ENCODE measurements around the gene PSD. TPM values are rescaled to one million over a fixed set of nuclear protein-coding genes. Genes with fewer than 3 reads are reported as not detected.

PSD gene
- total RNA-seq, 1 experiment from 2014 or later, result 3.4 TPM

DNA sequence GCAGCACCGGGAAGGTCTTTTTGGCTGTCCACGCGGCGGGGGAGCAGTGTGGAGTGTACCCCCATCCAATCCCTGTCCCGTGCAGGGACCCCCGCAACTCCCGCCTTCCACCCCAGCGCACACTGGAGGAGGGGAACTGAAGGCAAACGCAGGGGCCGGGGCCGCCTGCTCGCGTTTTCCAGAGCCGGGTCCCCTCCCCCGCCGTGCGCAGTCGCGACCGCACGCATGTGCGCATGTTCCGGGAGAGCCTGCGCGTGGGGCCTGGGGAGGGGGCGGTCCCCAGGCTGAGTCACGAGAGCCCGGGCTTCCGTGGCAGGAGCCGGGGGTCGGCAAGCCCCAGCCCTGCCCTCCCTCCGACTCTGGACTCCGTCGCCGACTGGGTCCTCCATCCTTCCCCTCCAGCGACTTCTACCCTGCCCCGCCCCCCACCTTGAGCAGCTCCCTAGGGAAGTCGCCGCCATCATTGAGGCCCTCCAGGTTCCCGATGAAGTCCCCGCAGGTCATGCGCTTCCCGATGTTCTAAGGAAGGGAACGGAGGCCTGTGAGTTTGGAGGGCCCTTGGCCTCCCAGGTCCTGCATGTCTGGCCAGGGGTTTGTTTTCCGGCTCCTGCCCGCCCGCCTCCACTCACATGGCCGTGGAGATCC is 8.0 kb downstream of the PSD start:
- Histone ChIP-seq H4K91ac (ENCODE audit: insufficient read length, low read depth, low read length) (no peak overlapping the region), H2BK15ac (ENCODE audit: low read depth, low read length) (no peak overlapping the region), H3K79me1 (ENCODE audit: insufficient read depth, low read depth, low read length, poor library complexity, severe bottlenecking) (no peaks in the 10 kb centered on the region), H2AFZ (ENCODE audit: low read length) (no peak overlapping the region), H2BK120ac (ENCODE audit: low read depth, low read length, poor library complexity, severe bottlenecking) (no peak overlapping the region), H2AK5ac (ENCODE audit: insufficient read length, low read length) (no peak overlapping the region), H3K56ac (ENCODE audit: insufficient read length, low read depth, low read length) (no peak overlapping the region), H2BK5ac (ENCODE audit: insufficient read length, low read length) (no peak overlapping the region), H3K27me3 (ENCODE audit: insufficient read depth, low read length) (peaks cover 27% of the 10 kb centered on the region; the same call in 1 of the 2 replicates), H3K23me2 (ENCODE audit: insufficient read length, low read depth, low read length, poor library complexity, severe bottlenecking) (peaks cover 3% of the 10 kb centered on the region), H2BK12ac (ENCODE audit: insufficient read length, low read depth, low read length) (no peak overlapping the region), H4K8ac (replicated peaks; ENCODE audit: insufficient read length, low read depth, low read length) (no peak overlapping the region), H3T11ph (ENCODE audit: low read length) (no peak overlapping the region), H3K23ac (ENCODE audit: insufficient read length, low read depth, low read length) (no peak overlapping the region), H2BK20ac (ENCODE audit: low read depth, low read length, poor library complexity, severe bottlenecking) (no peak overlapping the region), H3K9ac (ENCODE audit: extremely low read depth, insufficient read length, low read length) (no peak overlapping the region), H3K4me1 (ENCODE audit: insufficient read depth, low read length) (peaks cover 3% of the 10 kb centered on the region; the same call in 1 of the 2 replicates), H3K9me3 (ENCODE audit: control insufficient read depth, low read depth, low read length) (no peaks in the 10 kb centered on the region), H3K79me2 (ENCODE audit: insufficient read depth, low read length) (no peaks in the 10 kb centered on the region), H3K27ac (ENCODE audit: insufficient read length, low read depth, low read length) (no peak overlapping the region), H4K20me1 (ENCODE audit: control insufficient read depth, insufficient read depth, insufficient read length) (peaks cover 2% of the 10 kb centered on the region), H3K4me2 (ENCODE audit: insufficient read depth, insufficient read length, low read length) (peak overlapping the region; percentile 27), H3K14ac (ENCODE audit: insufficient read depth, low read length) (no peak overlapping the region), H4K5ac (ENCODE audit: insufficient read length, low read depth, low read length) (no peak overlapping the region), H3K4ac (ENCODE audit: low read depth, low read length) (no peak overlapping the region), H3K18ac (ENCODE audit: insufficient read length, low read depth, low read length) (peak overlapping the region; percentile 34)
- H3K4me3 Mint-ChIP-seq, result peak overlapping the region; percentile 60 to 75
- peaks cover 0 to 4% of the 10 kb centered on the region in 2 experiments; a peak in 1 of 5 replicates for H3K9me3 Mint-ChIP-seq
- H3K36me3 Mint-ChIP-seq (ENCODE audit: insufficient read depth in 1 of 3, low read depth in 3 of 3), result peaks cover 0 to 2% (median 2%) of the 10 kb centered on the region in 3 experiments; a peak in 2 of 7 replicates
- H3K27ac Mint-ChIP-seq, result no peak overlapping the region; a peak in 1 of 7 replicates
- peaks cover 84% of the 10 kb centered on the region for H3K27me3 Mint-ChIP-seq (ENCODE audit: low read depth)
- TF ChIP-seq, protein P1, sequence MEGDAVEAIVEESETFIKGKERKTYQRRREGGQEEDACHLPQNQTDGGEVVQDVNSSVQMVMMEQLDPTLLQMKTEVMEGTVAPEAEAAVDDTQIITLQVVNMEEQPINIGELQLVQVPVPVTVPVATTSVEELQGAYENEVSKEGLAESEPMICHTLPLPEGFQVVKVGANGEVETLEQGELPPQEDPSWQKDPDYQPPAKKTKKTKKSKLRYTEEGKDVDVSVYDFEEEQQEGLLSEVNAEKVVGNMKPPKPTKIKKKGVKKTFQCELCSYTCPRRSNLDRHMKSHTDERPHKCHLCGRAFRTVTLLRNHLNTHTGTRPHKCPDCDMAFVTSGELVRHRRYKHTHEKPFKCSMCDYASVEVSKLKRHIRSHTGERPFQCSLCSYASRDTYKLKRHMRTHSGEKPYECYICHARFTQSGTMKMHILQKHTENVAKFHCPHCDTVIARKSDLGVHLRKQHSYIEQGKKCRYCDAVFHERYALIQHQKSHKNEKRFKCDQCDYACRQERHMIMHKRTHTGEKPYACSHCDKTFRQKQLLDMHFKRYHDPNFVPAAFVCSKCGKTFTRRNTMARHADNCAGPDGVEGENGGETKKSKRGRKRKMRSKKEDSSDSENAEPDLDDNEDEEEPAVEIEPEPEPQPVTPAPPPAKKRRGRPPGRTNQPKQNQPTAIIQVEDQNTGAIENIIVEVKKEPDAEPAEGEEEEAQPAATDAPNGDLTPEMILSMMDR (conservative IDR thresholded peaks at IDR 0.05), result no peak
- peak; percentile 64 for DNase-seq
- WGBS (ENCODE audit: extremely low coverage, insufficient read length, low lambda C conversion rate), result no CpG with 5 or more reads among the region's 48 CpGs
- H3K4me1 Mint-ChIP-seq, result peaks cover 28 to 49% of the 10 kb centered on the region in 2 experiments

All from H9 (cell line).